ENCODE data around the gene PTPRH. TPM values are rescaled to one million over a fixed set of nuclear protein-coding genes. Genes with fewer than 3 reads are reported as not detected.

The PTPRH gene, protein sequence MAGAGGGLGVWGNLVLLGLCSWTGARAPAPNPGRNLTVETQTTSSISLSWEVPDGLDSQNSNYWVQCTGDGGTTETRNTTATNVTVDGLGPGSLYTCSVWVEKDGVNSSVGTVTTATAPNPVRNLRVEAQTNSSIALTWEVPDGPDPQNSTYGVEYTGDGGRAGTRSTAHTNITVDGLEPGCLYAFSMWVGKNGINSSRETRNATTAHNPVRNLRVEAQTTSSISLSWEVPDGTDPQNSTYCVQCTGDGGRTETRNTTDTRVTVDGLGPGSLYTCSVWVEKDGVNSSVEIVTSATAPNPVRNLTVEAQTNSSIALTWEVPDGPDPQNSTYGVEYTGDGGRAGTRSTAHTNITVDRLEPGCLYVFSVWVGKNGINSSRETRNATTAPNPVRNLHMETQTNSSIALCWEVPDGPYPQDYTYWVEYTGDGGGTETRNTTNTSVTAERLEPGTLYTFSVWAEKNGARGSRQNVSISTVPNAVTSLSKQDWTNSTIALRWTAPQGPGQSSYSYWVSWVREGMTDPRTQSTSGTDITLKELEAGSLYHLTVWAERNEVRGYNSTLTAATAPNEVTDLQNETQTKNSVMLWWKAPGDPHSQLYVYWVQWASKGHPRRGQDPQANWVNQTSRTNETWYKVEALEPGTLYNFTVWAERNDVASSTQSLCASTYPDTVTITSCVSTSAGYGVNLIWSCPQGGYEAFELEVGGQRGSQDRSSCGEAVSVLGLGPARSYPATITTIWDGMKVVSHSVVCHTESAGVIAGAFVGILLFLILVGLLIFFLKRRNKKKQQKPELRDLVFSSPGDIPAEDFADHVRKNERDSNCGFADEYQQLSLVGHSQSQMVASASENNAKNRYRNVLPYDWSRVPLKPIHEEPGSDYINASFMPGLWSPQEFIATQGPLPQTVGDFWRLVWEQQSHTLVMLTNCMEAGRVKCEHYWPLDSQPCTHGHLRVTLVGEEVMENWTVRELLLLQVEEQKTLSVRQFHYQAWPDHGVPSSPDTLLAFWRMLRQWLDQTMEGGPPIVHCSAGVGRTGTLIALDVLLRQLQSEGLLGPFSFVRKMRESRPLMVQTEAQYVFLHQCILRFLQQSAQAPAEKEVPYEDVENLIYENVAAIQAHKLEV
- total RNA-seq, result not detected in 2 replicates

DNA sequence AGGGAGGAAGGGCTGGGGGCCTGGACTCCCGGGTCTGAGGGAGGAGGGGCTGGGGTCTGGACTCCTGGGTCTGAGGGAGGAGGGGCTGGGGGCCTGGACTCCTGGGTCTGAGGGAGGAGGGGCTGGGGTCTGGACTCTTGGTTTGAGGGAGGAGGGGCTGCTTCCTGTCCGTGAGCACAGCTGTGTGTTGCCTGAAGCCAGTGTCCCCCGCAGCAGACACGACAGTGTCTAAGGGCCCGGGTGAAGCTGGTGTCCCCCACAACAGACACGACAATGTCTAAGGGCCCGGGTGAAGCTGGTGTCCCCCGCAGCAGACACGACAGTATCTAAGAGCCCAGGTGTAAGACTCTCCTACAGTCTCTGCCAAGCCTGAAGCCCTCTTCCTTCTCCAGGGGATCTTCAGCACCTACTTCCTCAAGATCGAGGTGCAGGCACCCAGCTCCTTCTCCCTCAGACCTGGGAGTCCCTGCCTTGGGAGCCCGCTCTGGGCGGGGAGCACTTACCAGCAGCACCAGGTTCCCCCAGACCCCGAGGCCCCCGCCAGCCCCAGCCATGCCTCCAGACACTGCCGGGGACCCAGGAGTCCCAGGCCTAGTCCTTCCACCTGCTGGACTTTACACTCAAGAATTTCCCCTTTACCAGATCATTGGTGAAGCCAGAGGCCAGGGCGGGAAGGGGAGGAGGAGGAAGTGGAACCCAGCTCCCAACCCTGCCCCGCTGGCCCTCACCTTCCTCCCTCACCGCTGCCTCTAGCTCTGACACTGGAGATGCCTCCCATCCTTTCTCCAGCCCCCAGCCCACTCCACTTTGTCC is at the start of gene PTPRH:
Gene PTPRH (minus strand): TSS at position 622 of the 813 bp plus-strand sequence. CDS start 68 bp downstream, at position 554.
- no peak for DNase-seq (ENCODE audit: low spot score)
- intact Hi-C loops (cut with micrococcal nuclease), result no loop called here

DNA sequence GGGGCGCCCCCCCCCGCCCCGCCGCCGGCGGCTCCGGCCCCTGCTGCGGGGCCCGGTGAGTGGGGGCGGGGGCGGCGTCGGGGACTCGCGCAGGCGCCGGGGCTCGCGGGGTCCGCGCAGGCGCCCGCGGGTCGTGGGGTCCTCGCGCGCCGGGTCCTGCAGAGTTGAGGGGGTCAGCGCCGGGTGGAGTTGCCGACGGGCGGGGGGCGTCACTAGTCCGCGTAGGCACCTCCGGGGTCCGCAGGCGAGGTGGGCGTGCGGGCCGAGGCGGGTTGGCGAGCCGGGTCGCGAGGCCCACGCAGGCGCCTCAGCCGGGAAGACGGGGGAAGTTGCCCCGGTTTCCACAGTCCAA is 49.2 kb upstream of the PTPRH start:
- Mint-ChIP-seq H3K4me3 (ENCODE audit: low read depth) (peak overlapping the region; percentile 83), H3K27ac (peak overlapping the region; percentile 97), H3K4me1 (ENCODE audit: low read depth) (peaks cover 49% of the 10 kb centered on the region), H3K36me3 (ENCODE audit: low read depth) (peaks cover 44% of the 10 kb centered on the region), H3K27me3 (ENCODE audit: low read depth) (no peaks in the 10 kb centered on the region), H3K9me3 (no peaks in the 10 kb centered on the region)
- intact Hi-C loops (cut with micrococcal nuclease), result loop anchor here (2.0 to 10.0 kb wide), 5 partner anchors 81 to 1054 kb away; partner anchors contain the start of genes CCDC106, PPP1R12C, RPS9 and ZNF580
- peak; percentile 34 for DNase-seq (ENCODE audit: low spot score)

More for the DNA sequence above, at the start of gene PTPRH:
- Mint-ChIP-seq H3K36me3 (ENCODE audit: low read depth) (no peaks in the 10 kb centered on the region), H3K4me3 (ENCODE audit: low read depth) (no peak within 1 kb of the TSS), H3K27ac (no peak within 1 kb of the TSS), H3K27me3 (ENCODE audit: low read depth) (peaks cover 5% of the 10 kb centered on the region), H3K9me3 (peaks cover 6% of the 10 kb centered on the region), H3K4me1 (ENCODE audit: low read depth) (peaks cover 4% of the 10 kb centered on the region)

DNA sequence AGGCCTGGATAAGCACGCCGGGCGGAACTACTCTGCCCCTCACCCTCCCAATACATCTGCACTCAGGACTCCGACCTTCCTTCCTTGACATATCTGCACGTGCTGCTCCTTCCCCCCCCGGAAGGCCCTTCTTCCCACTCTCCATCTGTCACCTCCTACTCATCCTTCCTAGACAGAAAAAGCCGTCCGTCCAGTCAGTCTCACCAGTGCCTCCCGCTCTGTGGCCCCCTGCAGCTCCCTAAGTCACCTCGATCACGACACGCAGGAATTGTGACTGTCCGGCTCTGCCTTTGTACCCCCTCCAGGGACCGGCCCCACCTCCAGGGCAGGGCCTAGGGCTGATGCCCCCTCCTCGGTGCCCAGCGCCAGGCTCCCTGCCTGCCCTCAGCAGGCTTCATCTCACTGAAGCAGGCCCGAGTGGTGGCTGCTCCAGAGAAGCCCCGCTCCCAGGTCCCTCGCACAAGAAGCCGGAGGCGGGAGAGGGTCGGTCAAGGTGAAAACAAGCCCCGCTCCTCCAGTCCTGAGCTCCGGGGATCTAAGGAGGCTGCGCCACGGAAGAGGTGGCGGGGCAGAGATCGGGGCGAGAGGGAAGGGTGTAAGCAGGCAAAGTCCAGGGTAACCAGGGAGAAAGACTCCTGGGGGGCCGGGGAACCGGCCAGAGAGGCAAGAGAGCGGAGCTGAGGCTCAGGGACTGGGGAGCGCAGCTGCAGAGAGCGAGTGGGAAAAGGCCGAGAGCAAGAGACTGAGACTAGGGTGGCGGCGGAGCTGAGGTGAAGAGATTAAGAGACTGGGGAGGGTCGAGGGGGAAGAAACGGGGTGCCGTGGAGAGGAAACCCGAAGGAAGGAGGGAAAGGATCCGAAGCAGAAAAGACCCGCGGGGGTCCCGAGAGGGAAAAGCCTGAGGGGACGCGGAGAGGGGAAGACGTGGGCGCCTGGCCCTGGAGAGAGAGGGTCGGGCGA is 48.4 kb upstream of the PTPRH start:
- no peaks in the 10 kb centered on the region for H3K9me3 Mint-ChIP-seq
- peak overlapping the region; percentile 94 for H3K27ac Mint-ChIP-seq
- peaks cover 46% of the 10 kb centered on the region for H3K36me3 Mint-ChIP-seq (ENCODE audit: low read depth)
- H3K27me3 Mint-ChIP-seq (ENCODE audit: low read depth), result no peaks in the 10 kb centered on the region
- peaks cover 55% of the 10 kb centered on the region for H3K4me1 Mint-ChIP-seq (ENCODE audit: low read depth)
- intact Hi-C loops (cut with micrococcal nuclease), result loop anchor here (2.0 to 10.0 kb wide), 5 partner anchors 80 to 1053 kb away; partner anchors contain the start of genes CCDC106, PPP1R12C, RPS9 and ZNF580
- H3K4me3 Mint-ChIP-seq (ENCODE audit: low read depth), result peak overlapping the region; percentile 92
- DNase-seq (ENCODE audit: low spot score), result no peak

DNA sequence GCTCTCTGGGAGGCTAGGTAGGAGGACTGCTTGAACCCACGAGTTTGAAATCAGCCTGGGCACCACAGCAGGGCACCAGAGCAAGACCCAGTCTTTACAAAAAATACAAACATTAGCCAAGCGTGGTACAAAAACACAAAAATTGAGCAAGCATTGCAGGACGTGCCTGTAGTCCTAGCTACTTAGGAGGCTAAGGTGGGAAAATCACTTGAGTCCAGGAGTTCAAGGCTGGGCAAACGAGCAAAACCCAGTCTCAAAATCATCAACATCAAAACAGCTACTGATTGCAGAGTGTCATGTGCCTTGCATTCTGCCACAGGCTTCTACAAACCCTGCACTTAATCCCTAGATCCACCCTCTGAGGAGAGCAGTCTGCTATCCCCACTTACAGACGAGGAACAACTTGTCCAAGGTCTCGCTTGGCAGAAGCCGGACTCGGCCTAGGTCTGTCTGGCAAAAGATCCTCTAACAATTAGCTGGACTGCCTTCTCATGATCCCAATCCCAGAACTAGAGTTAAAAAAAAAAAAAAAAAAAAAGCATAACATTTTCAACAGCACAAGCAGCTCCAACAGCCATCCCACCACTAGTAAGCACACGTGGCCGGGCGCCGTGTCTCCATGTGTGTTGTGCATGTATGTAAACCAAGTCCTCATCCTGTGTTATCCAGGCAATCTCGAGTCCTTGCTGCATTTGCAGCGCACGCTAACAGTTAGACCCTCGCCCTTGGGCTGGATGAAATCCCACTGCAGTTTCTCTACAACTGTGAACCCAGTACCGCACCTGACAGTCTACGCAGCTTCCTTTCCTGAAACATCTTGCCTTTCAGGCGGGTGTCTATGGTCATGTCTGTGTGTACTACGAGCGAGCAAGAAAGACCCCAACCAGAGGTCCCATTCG is 47.5 kb upstream of the PTPRH start:
- intact Hi-C loops (cut with micrococcal nuclease), result loop anchor here (5.0 to 10.0 kb wide), 4 partner anchors 80 to 1052 kb away; partner anchors contain the start of genes CCDC106, PPP1R12C, RPS9 and ZNF580
- DNase-seq (ENCODE audit: low spot score), result no peak
- H3K27me3 Mint-ChIP-seq (ENCODE audit: low read depth), result no peaks in the 10 kb centered on the region
- peaks cover 44% of the 10 kb centered on the region for H3K36me3 Mint-ChIP-seq (ENCODE audit: low read depth)
- H3K27ac Mint-ChIP-seq, result peak overlapping the region; percentile 94
- H3K4me3 Mint-ChIP-seq (ENCODE audit: low read depth), result peak overlapping the region; percentile 92
- H3K9me3 Mint-ChIP-seq, result no peaks in the 10 kb centered on the region
- H3K4me1 Mint-ChIP-seq (ENCODE audit: low read depth), result peaks cover 56% of the 10 kb centered on the region

DNA sequence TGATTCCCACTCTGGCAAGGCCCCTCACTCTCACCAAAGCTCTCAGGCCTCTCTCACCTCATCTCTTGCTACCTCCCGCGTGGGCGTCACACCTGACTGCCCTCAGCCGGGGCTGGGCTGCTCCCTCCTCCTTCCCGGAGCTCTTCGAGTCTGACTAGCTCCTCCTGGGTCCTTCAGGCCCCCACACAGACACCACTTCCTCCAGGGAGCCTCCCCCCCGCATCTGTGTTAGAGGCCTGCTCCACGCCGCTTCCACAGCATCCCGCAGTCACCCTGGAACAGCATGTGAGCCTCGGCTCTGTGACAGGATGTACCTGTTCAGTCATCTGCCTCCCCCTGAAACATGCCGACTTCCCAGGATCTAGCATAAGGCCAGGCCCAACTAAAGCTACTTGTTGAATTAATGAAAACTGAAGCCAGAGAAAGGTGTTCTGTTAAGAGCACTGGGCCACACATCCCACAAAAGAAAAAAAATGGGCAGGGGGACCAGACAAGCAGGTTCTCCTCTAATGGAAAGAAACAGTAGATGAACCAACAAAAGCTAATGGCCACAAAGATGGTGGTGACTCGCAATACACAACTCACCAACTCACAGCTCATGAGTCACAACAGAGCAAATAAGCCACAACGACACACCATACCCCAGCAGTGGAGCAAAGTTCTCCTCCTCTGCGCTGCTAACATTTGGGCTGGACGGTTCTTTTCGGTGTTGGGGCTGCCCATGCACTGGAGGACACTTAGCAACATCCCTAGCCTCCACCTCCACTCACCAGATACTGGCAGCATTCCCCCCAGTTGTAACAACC is 46.5 kb upstream of the PTPRH start:
- Mint-ChIP-seq H3K27me3 (ENCODE audit: low read depth) (no peaks in the 10 kb centered on the region), H3K27ac (peak overlapping the region; percentile 94), H3K36me3 (ENCODE audit: low read depth) (peaks cover 52% of the 10 kb centered on the region), H3K9me3 (no peaks in the 10 kb centered on the region), H3K4me3 (ENCODE audit: low read depth) (peak overlapping the region; percentile 92), H3K4me1 (ENCODE audit: low read depth) (peaks cover 66% of the 10 kb centered on the region)
- intact Hi-C loops (cut with micrococcal nuclease), result loop anchor here (5.0 to 10.0 kb wide), 4 partner anchors 79 to 1051 kb away; partner anchors contain the start of genes CCDC106, PPP1R12C, RPS9 and ZNF580
- peak; percentile 27 for DNase-seq (ENCODE audit: low spot score)

DNA sequence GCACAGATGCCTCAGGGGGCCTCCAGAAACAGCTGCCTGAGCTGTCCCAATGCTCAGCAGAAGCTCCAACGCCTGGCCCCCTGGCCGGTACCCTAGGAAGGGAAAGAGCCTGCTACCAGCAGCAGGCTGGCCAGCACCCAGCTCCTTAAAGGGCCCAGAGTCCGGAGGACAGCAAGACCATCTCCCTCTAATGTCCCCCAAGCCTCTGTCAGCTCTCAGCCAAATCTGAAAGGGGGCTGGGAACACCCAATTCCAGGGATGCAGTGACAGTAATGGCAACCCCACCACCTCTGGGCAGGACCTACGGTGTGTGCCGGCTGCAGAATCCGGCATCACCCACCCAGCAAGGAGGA is 45.3 kb upstream of the PTPRH start:
- intact Hi-C loops (cut with micrococcal nuclease), result loop anchor here (5.0 to 10.0 kb wide), 3 partner anchors 37 to 1050 kb away; partner anchors contain the start of genes CCDC106, RPS9, ZNF580 and ZNF581
- no peaks in the 10 kb centered on the region for H3K27me3 Mint-ChIP-seq (ENCODE audit: low read depth)
- H3K9me3 Mint-ChIP-seq, result no peaks in the 10 kb centered on the region
- peak overlapping the region; percentile 92 for H3K4me3 Mint-ChIP-seq (ENCODE audit: low read depth)
- no peak for DNase-seq (ENCODE audit: low spot score)
- peaks cover 54% of the 10 kb centered on the region for H3K36me3 Mint-ChIP-seq (ENCODE audit: low read depth)
- H3K4me1 Mint-ChIP-seq (ENCODE audit: low read depth), result peaks cover 63% of the 10 kb centered on the region
- H3K27ac Mint-ChIP-seq, result peak overlapping the region; percentile 94

DNA sequence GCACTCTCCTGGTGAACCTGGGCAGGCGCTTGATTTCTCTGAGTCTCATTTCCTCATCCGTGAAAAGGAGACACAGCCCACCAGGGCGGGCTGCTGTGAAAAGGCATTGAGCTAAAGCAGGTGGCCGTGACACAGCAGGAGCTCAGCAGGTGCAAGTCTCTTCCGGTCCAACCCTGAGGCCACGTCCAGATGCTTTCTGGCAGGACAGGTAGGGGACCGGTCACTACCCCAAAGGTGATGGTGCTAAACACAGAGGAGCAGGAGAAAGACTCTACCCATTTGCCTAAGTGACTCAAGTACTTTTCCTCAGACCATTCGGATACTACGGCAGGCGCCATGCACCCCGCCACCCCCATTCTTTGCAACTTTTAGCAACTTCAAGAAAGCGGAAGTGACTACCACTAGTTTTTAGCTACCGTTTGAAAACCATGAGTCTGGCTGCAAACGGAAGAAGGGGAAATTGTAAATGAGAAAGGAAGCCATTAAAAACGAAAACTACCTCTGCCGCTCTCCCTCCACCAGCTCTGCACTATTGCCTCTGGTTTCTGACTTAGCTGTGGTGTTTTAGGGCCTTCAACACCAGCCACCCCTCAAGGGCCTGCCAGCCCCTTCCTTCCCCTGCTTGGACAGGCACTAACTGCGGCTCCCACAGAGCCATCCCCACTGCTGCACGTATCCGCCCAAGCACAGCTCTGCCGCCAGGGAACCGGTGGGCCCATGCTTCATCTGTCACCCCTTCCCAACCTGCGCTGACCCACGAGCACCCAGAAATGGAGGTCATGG is 44.7 kb upstream of the PTPRH start:
- peak overlapping the region; percentile 92 for H3K4me3 Mint-ChIP-seq (ENCODE audit: low read depth)
- peaks cover 54% of the 10 kb centered on the region for H3K36me3 Mint-ChIP-seq (ENCODE audit: low read depth)
- H3K27ac Mint-ChIP-seq, result peak overlapping the region; percentile 94
- no peaks in the 10 kb centered on the region for H3K27me3 Mint-ChIP-seq (ENCODE audit: low read depth)
- DNase-seq (ENCODE audit: low spot score), result peak; percentile 54
- H3K9me3 Mint-ChIP-seq, result no peaks in the 10 kb centered on the region
- intact Hi-C loops (cut with micrococcal nuclease), result loop anchor here (5.0 to 10.0 kb wide), 3 partner anchors 37 to 1049 kb away; partner anchors contain the start of genes CCDC106, RPS9, ZNF580 and ZNF581
- peaks cover 59% of the 10 kb centered on the region for H3K4me1 Mint-ChIP-seq (ENCODE audit: low read depth)

DNA sequence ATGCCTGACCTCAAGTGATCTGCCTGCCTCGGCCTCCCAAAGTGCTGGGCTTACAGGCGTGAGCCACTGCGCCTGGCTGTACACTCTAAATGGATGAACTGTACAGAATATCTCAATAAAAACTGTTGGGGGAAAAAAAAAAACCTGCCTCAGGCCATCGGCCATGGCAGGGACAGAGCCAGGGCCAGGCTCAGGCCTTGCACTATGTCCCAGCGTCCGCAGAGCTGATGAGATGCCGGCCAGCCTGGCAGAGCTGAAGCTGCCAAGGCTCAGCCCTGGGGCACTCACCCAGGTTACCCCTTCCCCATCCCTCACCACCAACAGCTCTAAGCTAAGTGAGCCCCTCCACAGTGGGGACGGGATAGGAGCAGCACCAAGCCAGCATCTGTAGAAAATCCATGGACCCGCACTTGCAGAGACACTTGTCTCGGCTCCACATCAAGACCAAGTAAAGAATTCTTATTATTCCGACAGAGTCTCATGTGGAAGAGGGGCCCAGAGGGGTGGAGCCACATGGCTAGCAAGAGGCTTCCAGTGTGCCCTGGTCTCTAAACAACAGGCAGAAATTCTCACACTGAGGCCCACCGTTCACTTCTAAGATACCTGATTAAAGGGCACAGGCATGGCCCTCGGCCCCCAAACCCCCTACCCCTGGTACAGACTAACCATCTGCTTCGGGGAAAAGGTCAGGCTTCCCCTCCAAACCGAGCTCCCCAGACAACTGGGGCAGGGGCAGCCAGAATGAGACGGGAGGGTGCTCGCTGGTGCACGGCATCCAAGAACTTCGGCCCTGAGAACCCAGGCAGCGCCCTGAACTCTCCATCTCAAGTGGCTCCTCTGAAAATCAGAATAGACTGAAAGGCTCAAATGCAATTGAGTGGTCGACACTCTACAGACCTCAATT is 43.7 kb upstream of the PTPRH start:
- H3K27ac Mint-ChIP-seq, result peak overlapping the region; percentile 94
- no peaks in the 10 kb centered on the region for H3K9me3 Mint-ChIP-seq
- no peaks in the 10 kb centered on the region for H3K27me3 Mint-ChIP-seq (ENCODE audit: low read depth)
- H3K36me3 Mint-ChIP-seq (ENCODE audit: low read depth), result peaks cover 57% of the 10 kb centered on the region
- intact Hi-C loops (cut with micrococcal nuclease), result loop anchor here (5.0 to 10.0 kb wide), 3 partner anchors 36 to 1048 kb away; partner anchors contain the start of genes CCDC106, RPS9, ZNF580 and ZNF581
- peak overlapping the region; percentile 92 for H3K4me3 Mint-ChIP-seq (ENCODE audit: low read depth)
- DNase-seq (ENCODE audit: low spot score), result no peak
- peaks cover 60% of the 10 kb centered on the region for H3K4me1 Mint-ChIP-seq (ENCODE audit: low read depth)
